ENCODE results near the gene MST1R. TPM values are rescaled to one million over a fixed set of nuclear protein-coding genes. Genes with fewer than 3 reads are reported as not detected.

The MST1R gene
- polyA plus RNA-seq, 1 donor (not counting 4 experiments of a cell fraction or from before 2014, with no cell fraction given) = 106 TPM

- DNase-seq (ENCODE audit: low read depth, low spot score) (no peak), FAIRE-seq (no peak)
- Histone ChIP-seq H3K9me1 (ENCODE audit: control insufficient read depth, extremely low read depth, insufficient read depth, low read length) (no peaks in the 10 kb centered on the region), H3K9me3 (ENCODE audit: control insufficient read depth, low read depth, low read length) (no peaks in the 10 kb centered on the region), H3K27ac (ENCODE audit: control insufficient read depth, insufficient read depth, low read length) (no peak overlapping the region), H2AFZ (ENCODE audit: control insufficient read depth, low read length) (no peak overlapping the region), H3K27me3 (ENCODE audit: control insufficient read depth, extremely low read depth, insufficient read depth, low read length) (no peaks in the 10 kb centered on the region), H4K20me1 (ENCODE audit: control insufficient read depth, extremely low read depth, insufficient read depth, low read length) (no peaks in the 10 kb centered on the region), H3K4me3 (ENCODE audit: control insufficient read depth in 2 of 3, extremely low read depth in 1 of 3, insufficient read depth in 2 of 3, low read depth in 1 of 3, low read length in 3 of 3) (no peak overlapping the region), H3K4me1 (ENCODE audit: control insufficient read depth, extremely low read depth, insufficient read depth, low read length) (no peaks in the 10 kb centered on the region), H3K36me3 (ENCODE audit: control insufficient read depth in 2 of 2, extremely low read depth in 1 of 2, insufficient read depth in 2 of 2, low read length in 2 of 2) (peaks cover 0 to 12% of the 10 kb centered on the region in 2 experiments), H3K9ac (ENCODE audit: control insufficient read depth, extremely low read depth, insufficient read depth, low read length) (no peak overlapping the region), H3K79me2 (ENCODE audit: control insufficient read depth, insufficient read depth, low read length) (no peaks in the 10 kb centered on the region), H3K4me2 (ENCODE audit: control insufficient read depth, extremely low read depth, insufficient read depth, low read depth, low read length) (no peak overlapping the region)
- dilution Hi-C loops (cut with MboI; ENCODE audit: extremely low pct_ligation_motif_present, low sequenced_read_pairs) = no loop called here
- no peak for TF ChIP-seq CTCF (optimal IDR thresholded peaks at IDR 0.05 in 1 of 3, IDR thresholded peaks at IDR 0.05 in 1 of 3, conservative IDR thresholded peaks at IDR 0.05 in 1 of 3; ENCODE audit: extremely low read depth in 1 of 3, insufficient read depth in 2 of 3, low read length in 3 of 3)
- no peak for TF ChIP-seq EZH2 (IDR thresholded peaks at IDR 0.05; ENCODE audit: low read length)
Observed at GRCh38 chr3:49840388-49840787, 63.3 kb downstream of the MST1R start.

GRCh38 chr3:49839193-49839809 is 64.4 kb downstream of the MST1R start:
- Histone ChIP-seq H3K9ac (ENCODE audit: control insufficient read depth, extremely low read depth, insufficient read depth, low read length) (no peak overlapping the region), H3K4me3 (ENCODE audit: control insufficient read depth in 2 of 3, extremely low read depth in 1 of 3, insufficient read depth in 2 of 3, low read depth in 1 of 3, low read length in 3 of 3) (no peak overlapping the region), H3K4me2 (ENCODE audit: control insufficient read depth, extremely low read depth, insufficient read depth, low read depth, low read length) (no peak overlapping the region), H3K9me3 (ENCODE audit: control insufficient read depth, low read depth, low read length) (no peaks in the 10 kb centered on the region), H3K36me3 (ENCODE audit: control insufficient read depth in 2 of 2, extremely low read depth in 1 of 2, insufficient read depth in 2 of 2, low read length in 2 of 2) (peaks cover 0 to 12% of the 10 kb centered on the region in 2 experiments), H3K4me1 (ENCODE audit: control insufficient read depth, extremely low read depth, insufficient read depth, low read length) (no peaks in the 10 kb centered on the region), H3K9me1 (ENCODE audit: control insufficient read depth, extremely low read depth, insufficient read depth, low read length) (no peaks in the 10 kb centered on the region), H3K27ac (ENCODE audit: control insufficient read depth, insufficient read depth, low read length) (no peak overlapping the region), H2AFZ (ENCODE audit: control insufficient read depth, low read length) (no peak overlapping the region), H3K27me3 (ENCODE audit: control insufficient read depth, extremely low read depth, insufficient read depth, low read length) (no peaks in the 10 kb centered on the region), H3K79me2 (ENCODE audit: control insufficient read depth, insufficient read depth, low read length) (no peaks in the 10 kb centered on the region), H4K20me1 (ENCODE audit: control insufficient read depth, extremely low read depth, insufficient read depth, low read length) (no peaks in the 10 kb centered on the region)
- TF ChIP-seq CTCF (optimal IDR thresholded peaks at IDR 0.05 in 1 of 3, IDR thresholded peaks at IDR 0.05 in 1 of 3, conservative IDR thresholded peaks at IDR 0.05 in 1 of 3; ENCODE audit: extremely low read depth in 1 of 3, insufficient read depth in 2 of 3, low read length in 3 of 3) (peak; percentile 76 to 96 (median 95)), EZH2 (IDR thresholded peaks at IDR 0.05; ENCODE audit: low read length) (no peak)
- FAIRE-seq (peak; percentile 77), DNase-seq (ENCODE audit: low read depth, low spot score) (peak; percentile 15)
- dilution Hi-C loops (cut with MboI; ENCODE audit: extremely low pct_ligation_motif_present, low sequenced_read_pairs) = no loop called here

Small RNA genes within 50 kb of the gene (small RNA-seq; reads per million reads assigned to genes)
- 0 reads per million in 3 experiments for gene RN7SL217P (ENCODE audit: insufficient read length in 3 of 3, low read depth in 3 of 3, low replicate concordance in 1 of 3)

Other genes with a start within 250 kb of the MST1R start
- gene APEH, start 229.5 kb downstream of the MST1R start, polyA plus RNA-seq = 106 to 161 TPM (median 160 TPM) in 3 replicates
- gene MST1, start 214.4 kb downstream of the MST1R start, polyA plus RNA-seq = 4.5 to 12.4 TPM (median 5.2 TPM) in 3 replicates
- 18.1 to 34.4 TPM (median 20.4 TPM) in 3 replicates for gene RNF123, start 214.3 kb downstream of the MST1R start, polyA plus RNA-seq
- 0.02 to 0.03 TPM in 2 of 3 replicates, not detected in the other for gene AMIGO3, start 184.2 kb downstream of the MST1R start, polyA plus RNA-seq
- gene GMPPB, start 179.9 kb downstream of the MST1R start, polyA plus RNA-seq = 17.1 to 22.2 TPM (median 17.4 TPM) in 3 replicates
- gene IP6K1, start 117.3 kb downstream of the MST1R start, polyA plus RNA-seq = 24.5 to 34.3 TPM (median 25.9 TPM) in 3 replicates
- 0.19 TPM in 1 of 3 replicates, not detected in the others for gene CDHR4, start 104.0 kb downstream of the MST1R start, polyA plus RNA-seq
- 10.1 to 20.6 TPM (median 12.0 TPM) in 3 replicates for gene INKA1, start 100.6 kb downstream of the MST1R start, polyA plus RNA-seq
- gene UBA7, start 89.9 kb downstream of the MST1R start, polyA plus RNA-seq = 5.4 to 10.4 TPM (median 7.7 TPM) in 3 replicates
- 3.7 to 5.8 TPM (median 5.8 TPM) in 3 replicates for gene TRAIP, start 47.3 kb downstream of the MST1R start, polyA plus RNA-seq
- gene CAMKV, start 34.0 kb downstream of the MST1R start, polyA plus RNA-seq = not detected in 3 replicates
- gene MON1A, start 25.9 kb upstream of the MST1R start, polyA plus RNA-seq = 10.7 to 14.9 TPM (median 14.7 TPM) in 3 replicates
- 34.3 to 43.2 TPM (median 36.4 TPM) in 3 replicates for gene RBM6, start 36.3 kb upstream of the MST1R start, polyA plus RNA-seq
- gene RBM5, start 185.0 kb upstream of the MST1R start, polyA plus RNA-seq = 73.8 to 167 TPM (median 127 TPM) in 3 replicates

Data from keratinocyte (primary cell).